Epithelial cell of esophagus (primary cell): ENCODE data around the gene EMCN.

Experiments
- DNase-seq: peaks from one replicate; pipeline ENCODE4 v3.0.0; 2010; ENCODE audit warnings: low read depth
- H3K4me3 ChIP-seq: 2 replicates; pipeline ENCODE4 v1.5.1; 2011; ENCODE audit warnings: mild to moderate bottlenecking, low read length, control low read depth
- TF ChIP-seq, protein P1 (sequence below): IDR thresholded peaks from 2 replicates; pipeline ENCODE4 v1.5.1; 2011; ENCODE audit warnings: low read depth, mild to moderate bottlenecking, low read length, control low read depth, inconsistent platforms; ENCODE audit not compliant: insufficient read depth; ENCODE audit errors: missing control alignments

Gene EMCN

GRCh38 chr4:100494166-100494565, 23.7 kb downstream of the EMCN start:
- TF ChIP-seq, protein P1, sequence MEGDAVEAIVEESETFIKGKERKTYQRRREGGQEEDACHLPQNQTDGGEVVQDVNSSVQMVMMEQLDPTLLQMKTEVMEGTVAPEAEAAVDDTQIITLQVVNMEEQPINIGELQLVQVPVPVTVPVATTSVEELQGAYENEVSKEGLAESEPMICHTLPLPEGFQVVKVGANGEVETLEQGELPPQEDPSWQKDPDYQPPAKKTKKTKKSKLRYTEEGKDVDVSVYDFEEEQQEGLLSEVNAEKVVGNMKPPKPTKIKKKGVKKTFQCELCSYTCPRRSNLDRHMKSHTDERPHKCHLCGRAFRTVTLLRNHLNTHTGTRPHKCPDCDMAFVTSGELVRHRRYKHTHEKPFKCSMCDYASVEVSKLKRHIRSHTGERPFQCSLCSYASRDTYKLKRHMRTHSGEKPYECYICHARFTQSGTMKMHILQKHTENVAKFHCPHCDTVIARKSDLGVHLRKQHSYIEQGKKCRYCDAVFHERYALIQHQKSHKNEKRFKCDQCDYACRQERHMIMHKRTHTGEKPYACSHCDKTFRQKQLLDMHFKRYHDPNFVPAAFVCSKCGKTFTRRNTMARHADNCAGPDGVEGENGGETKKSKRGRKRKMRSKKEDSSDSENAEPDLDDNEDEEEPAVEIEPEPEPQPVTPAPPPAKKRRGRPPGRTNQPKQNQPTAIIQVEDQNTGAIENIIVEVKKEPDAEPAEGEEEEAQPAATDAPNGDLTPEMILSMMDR: no peak
- H3K4me3 ChIP-seq: no peak overlapping the region
- peak; percentile 9 for DNase-seq

DNA sequence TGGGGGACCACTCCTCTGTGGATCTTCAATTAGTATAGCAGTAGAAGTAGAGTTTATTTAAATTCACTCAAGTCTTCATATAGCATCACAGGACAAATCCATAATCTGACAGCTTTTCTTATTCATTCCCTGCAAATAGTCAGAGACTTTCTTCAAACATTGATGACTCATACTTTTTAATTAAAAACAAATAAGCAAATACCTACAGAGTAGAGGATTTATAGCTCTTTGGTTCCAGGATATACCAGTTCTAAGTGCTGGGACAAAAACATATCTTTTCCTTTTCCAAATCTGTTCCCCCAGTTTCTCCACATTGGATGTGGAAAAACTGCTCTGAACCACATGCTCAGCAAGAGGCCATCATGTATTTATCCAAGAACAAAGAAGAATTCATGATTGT, 24.1 kb downstream of the EMCN start:
- peak; percentile 3 for DNase-seq
- no peak overlapping the region for H3K4me3 ChIP-seq
- TF ChIP-seq, protein P1: no peak

DNA sequence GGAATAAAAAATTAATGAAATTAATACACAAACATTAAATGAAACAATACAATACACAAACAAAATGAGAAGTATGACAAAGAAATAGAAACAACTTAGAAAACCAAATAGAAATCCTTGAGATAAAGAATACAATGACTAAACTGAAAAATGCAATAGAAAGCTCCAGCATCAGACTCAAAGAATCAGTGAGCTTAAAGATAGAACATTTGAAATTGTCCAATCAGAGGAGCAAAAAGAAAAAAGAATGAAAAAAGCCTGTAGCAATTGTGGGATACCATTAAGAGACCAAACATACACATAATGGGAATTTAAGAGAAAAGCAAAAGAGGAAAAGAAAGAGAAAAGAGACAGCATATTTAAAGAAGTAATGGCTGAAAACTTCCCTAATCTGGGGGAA, 25.7 kb downstream of the EMCN start:
- no peak overlapping the region for H3K4me3 ChIP-seq
- no peak for DNase-seq
- TF ChIP-seq, protein P1: no peak

GRCh38 chr4:100489305-100489704, 28.5 kb downstream of the EMCN start:
- TF ChIP-seq, protein P1: no peak
- no peak overlapping the region for H3K4me3 ChIP-seq
- DNase-seq: peak; percentile 13

DNA sequence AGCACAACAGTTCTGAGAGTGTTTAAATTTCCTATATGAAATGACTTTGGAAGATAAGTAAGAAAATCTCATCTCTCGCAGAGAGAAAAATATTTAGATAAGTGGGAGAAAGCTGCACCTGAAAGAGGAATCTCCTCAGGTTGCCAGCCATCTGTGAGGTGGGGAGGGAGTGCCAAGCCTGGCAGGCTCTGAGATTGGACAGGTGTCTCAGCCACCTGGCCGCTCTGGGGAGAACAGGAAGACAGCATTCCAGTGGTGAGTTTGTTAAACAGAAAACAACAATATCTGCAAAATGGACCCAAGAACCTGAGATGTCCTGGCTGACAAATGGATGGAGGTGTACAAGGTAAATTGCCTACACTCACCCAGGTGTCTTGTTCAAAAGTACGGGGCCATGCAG, 31.3 kb downstream of the EMCN start:
- DNase-seq: no peak
- TF ChIP-seq, protein P1: no peak
- no peak overlapping the region for H3K4me3 ChIP-seq

DNA sequence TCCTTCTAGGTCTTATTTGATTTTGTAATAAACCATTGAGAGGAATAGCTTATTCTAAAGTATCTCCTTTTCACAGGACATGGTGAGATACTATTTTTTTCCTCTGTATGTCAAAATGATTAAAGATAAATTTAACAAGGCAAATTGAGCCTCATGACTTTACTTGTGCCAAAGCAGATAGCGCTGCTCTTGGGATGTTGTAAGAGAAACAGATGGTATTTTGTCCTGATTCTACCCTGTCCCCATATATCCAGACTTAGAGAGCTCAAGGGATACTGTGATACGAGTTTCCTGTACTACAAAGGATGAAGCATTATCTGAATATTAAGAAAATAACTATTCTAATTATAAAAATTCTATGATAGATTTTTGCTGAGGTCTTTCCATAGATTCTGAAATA, 34.0 kb downstream of the EMCN start:
- H3K4me3 ChIP-seq: no peak overlapping the region
- DNase-seq: no peak
- TF ChIP-seq, protein P1: no peak

DNA sequence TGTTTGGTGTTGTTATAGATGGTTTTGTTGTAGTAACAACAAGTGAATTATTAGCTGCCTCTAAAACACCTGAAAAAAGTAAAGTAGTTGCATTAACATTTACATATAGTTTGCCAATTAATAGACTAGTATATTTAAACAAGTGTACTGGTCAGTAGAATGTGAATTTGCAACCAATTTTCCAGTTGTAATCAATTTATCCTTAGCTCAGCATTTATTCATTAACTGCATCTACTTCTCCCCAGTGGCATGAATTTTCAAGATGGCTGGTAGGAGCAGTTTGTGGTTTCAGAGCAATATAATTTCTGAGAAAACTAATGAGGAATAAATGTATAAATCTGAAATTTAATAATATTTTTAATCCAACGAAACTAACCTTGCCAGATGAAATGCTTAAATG, 37.9 kb downstream of the EMCN start:
- TF ChIP-seq, protein P1: no peak
- DNase-seq: no peak
- no peak overlapping the region for H3K4me3 ChIP-seq
